RWPE2 (cell line): Measurements from ENCODE around the gene CDK5R2.

Source experiments
- ATAC-seq: fragments of 200-7000 bp; cut with Tn5 transposase; 3 replicates; pipeline ENCODE4 v1.9.1; 2021; ENCODE audit warnings: low read depth
- DNase-seq: peaks from one replicate; pipeline ENCODE4 v3.0.0-alpha.2; 2020; ENCODE audit warnings: low spot score
- H3K27ac ChIP-seq: fragments of 450-650 bp; 2 replicates; pipeline ENCODE4 v1.5.1; 2017; ENCODE audit warnings: mild to moderate bottlenecking; ENCODE audit not compliant: poor library complexity, severe bottlenecking
- H3K27me3 ChIP-seq: fragments of 250-450 bp; sonication (Bioruptor Pico); 2 replicates; pipeline ENCODE4 v1.5.1; 2021; ENCODE audit warnings: mild to moderate bottlenecking, moderate library complexity; ENCODE audit not compliant: insufficient read depth, poor library complexity, severe bottlenecking
- H3K36me3 ChIP-seq: fragments of 250-450 bp; sonication (Bioruptor Pico); 2 replicates; pipeline ENCODE4 v1.5.1; 2020; ENCODE audit warnings: low read depth, mild to moderate bottlenecking, moderate library complexity
- H3K4me1 ChIP-seq: fragments of 250-450 bp; sonication (Bioruptor Pico); 2 replicates; pipeline ENCODE4 v1.5.1; 2021; ENCODE audit warnings: mild to moderate bottlenecking, moderate library complexity; ENCODE audit not compliant: insufficient read depth, poor library complexity, severe bottlenecking
- H3K4me3 ChIP-seq: fragments of 250-450 bp; sonication (Bioruptor Pico); 2 replicates; pipeline ENCODE4 v1.5.1; 2021; ENCODE audit warnings: mild to moderate bottlenecking, moderate library complexity; ENCODE audit not compliant: severe bottlenecking
- H3K9me3 ChIP-seq: fragments of 250-450 bp; sonication (Bioruptor Pico); 2 replicates; pipeline ENCODE4 v1.5.1; 2021; ENCODE audit warnings: mild to moderate bottlenecking, moderate library complexity; ENCODE audit not compliant: severe bottlenecking
- CTCF ChIP-seq: fragments of 450-650 bp; IDR thresholded peaks from one replicate; pipeline ENCODE4 v1.5.1; 2017; ENCODE audit warnings: mild to moderate bottlenecking, moderate library complexity; ENCODE audit not compliant: poor library complexity, severe bottlenecking

The CDK5R2 gene

DNA sequence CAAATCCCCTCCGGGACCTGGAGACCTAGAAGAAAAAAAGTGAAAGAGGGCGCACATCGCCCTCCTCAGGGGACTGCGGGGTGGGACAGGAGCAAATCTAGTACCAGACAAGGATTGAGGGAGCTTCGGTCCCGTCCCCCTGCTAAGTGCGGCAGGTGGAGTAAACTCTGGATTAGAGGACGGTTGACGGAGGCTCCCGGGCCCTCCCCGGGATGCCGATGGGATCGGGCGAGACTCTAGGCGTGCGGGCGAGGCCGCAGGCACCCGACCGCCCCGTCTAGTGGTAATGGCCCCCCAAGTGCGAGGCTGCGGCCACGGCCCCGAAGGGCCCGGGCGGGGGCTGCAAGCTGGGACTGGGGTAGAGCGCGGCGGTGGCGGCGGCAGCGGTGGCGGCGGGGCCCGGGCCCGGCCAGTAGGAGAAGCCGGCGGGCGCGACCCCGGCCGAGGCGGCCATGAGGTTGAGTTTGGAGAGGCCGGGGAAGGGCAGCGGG is 22.0 kb downstream of the CDK5R2 start:
- no peak for TF ChIP-seq CTCF
- ATAC-seq (no peak), DNase-seq (peak; percentile 38)
- Histone ChIP-seq H3K9me3 (no peaks in the 10 kb centered on the region), H3K36me3 (no peaks in the 10 kb centered on the region), H3K4me3 (no peak overlapping the region), H3K27me3 (peaks cover 80% of the 10 kb centered on the region), H3K4me1 (no peaks in the 10 kb centered on the region), H3K27ac (no peak overlapping the region)

DNA sequence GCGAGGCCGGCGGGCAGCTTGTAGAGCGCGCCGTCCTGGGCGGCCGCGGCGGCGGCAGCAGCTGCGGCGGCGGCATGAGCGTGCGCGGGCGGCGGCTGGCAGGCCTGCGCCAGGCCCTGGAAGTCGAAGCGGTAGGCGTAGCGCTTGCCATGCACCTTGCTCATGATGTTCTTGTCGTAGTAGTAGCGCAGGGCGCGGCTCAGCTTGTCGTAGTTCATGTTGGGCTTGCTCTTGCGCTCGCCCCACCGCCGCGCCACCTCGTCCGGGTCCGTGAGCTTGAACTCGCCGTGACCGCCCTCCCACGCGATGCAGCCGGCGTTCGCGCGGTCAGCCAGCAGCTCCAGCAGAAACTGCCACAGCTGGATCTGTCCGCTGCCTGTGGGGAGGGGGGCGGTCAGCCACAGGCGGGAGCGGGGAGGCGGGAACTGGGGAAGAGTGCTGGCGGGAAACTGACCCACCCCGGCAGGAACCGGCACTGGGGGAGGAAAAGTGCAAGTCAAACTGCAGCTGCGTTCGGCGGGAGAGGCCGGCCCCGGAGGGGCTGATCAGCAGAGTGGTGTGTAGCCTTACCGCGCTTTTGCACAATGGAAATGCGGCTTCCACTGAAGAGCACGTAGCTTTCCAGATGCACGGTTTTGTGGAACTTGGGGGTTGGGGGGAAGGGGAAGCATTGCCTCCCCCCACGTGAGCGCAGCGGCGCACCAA is 22.6 kb downstream of the CDK5R2 start:
- no peaks in the 10 kb centered on the region for H3K4me1 ChIP-seq
- peak; percentile 36 for ATAC-seq
- H3K27ac ChIP-seq: no peak overlapping the region
- H3K36me3 ChIP-seq: no peaks in the 10 kb centered on the region
- H3K4me3 ChIP-seq: no peak overlapping the region
- peaks cover 86% of the 10 kb centered on the region for H3K27me3 ChIP-seq
- TF ChIP-seq CTCF: no peak
- DNase-seq: peak; percentile 50
- H3K9me3 ChIP-seq: no peaks in the 10 kb centered on the region

DNA sequence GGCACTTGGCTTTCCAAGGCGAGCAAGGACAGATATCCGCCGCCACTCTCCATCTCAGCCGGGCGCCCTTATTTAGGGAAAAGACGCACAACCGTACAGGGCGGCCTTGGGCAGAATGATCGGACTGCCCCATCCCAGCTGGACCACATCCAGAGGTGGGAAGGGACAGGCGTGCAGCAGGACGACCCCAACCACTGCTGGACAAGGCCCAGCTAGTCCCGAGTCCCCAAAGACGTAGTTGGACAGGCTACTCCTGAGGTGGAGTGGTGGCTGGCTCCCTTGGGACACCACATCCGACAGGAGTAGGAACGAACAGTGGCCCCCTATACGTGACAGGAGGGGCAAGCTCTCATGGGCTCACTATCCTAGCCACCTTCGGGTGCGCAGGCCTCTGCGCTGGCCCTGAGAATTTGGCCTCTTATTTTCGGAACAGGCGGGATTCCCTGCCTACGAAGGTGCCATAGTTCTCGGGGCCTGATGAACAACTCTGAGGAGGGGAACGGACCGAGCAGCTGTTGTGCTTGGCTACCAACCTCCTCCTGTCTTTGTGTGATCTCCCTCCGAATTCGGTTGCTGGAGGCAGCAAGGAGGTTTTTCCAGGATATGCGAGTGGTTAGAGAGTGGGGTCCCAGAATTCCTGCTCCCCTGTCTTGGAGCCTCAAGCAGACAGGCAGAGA is 23.3 kb downstream of the CDK5R2 start:
- no peaks in the 10 kb centered on the region for H3K4me1 ChIP-seq
- TF ChIP-seq CTCF: no peak
- no peaks in the 10 kb centered on the region for H3K9me3 ChIP-seq
- peaks cover 88% of the 10 kb centered on the region for H3K27me3 ChIP-seq
- H3K36me3 ChIP-seq: no peaks in the 10 kb centered on the region
- no peak overlapping the region for H3K4me3 ChIP-seq
- DNase-seq (no peak), ATAC-seq (no peak)
- no peak overlapping the region for H3K27ac ChIP-seq

DNA sequence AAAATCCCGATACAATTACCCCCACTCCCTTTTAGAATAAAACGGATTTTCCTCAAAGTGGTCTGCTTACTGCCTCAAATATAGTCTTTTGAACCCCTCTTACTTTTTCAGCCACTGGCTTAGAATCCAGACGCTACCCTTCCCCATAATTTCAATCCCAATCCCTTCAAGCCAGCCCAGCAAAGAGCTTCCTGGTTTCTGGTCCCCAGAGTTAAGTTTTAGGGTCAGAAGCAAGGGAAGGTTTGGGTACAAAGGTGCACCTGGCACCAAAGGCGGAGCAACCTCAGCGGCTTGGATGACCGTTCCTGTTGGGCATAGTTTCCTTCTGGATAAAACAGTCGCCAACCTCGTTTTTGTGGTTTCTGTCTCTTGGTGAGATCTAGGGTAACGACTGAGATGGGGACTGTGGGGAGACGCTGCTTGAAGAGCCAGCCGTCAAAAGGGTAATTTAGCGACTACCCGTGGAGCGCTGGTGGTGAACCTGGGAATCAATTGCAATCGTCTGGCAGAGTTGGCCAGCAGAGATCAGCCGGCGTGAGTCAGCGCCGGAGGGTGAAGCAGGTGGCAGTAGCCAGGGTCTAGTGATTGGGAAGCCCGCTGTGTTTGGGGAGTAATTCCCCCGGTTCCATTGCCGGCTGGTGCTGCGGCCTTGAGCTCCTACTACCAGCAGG is 23.9 kb downstream of the CDK5R2 start:
- peaks cover 91% of the 10 kb centered on the region for H3K27me3 ChIP-seq
- DNase-seq (no peak), ATAC-seq (no peak)
- H3K36me3 ChIP-seq: no peaks in the 10 kb centered on the region
- no peaks in the 10 kb centered on the region for H3K4me1 ChIP-seq
- no peak overlapping the region for H3K27ac ChIP-seq
- H3K4me3 ChIP-seq: no peak overlapping the region
- TF ChIP-seq CTCF: no peak
- no peaks in the 10 kb centered on the region for H3K9me3 ChIP-seq
